Endothelial cell of umbilical vein (primary cell): ENCODE data around the gene PIM1.

Source experiments
- CTCF ChIP-seq, 2 donors: IDR thresholded peaks; 1 replicate in 1 of 2; 2 replicates in 1 of 2; pipeline ENCODE4 v1.5.1; 2011; ENCODE audit warnings: low read length in 2 of 2, mild to moderate bottlenecking in 2 of 2, moderate library complexity in 2 of 2, control low read depth in 1 of 2, inconsistent platforms in 1 of 2, low read depth in 1 of 2; ENCODE audit not compliant: insufficient read depth in 1 of 2; ENCODE audit errors: extremely low read depth in 1 of 2
- GATA2 ChIP-seq: IDR thresholded peaks from 2 replicates; pipeline ENCODE4 v1.7.0; 2011; ENCODE audit warnings: low read depth, mild to moderate bottlenecking, moderate library complexity, mixed read lengths, low read length; ENCODE audit not compliant: insufficient read length, insufficient read depth
- MYC ChIP-seq: IDR thresholded peaks from one replicate; pipeline ENCODE4 v1.6.1; 2011; ENCODE audit warnings: mild to moderate bottlenecking, low read depth, low read length
- POLR2AphosphoS5 ChIP-seq: IDR thresholded peaks from 2 replicates; pipeline ENCODE4 v1.6.1; 2012; ENCODE audit warnings: low read depth, mild to moderate bottlenecking, control low read depth, low read length, moderate library complexity; ENCODE audit not compliant: insufficient read depth

GRCh38 chr6:37145443-37145842, 24.5 kb upstream of the PIM1 start:
- TF ChIP-seq CTCF (IDR thresholded peaks at IDR 0.05; ENCODE audit: extremely low read depth in 1 of 2, insufficient read depth in 1 of 2, low read depth in 1 of 2, low read length in 2 of 2) (no peak), POLR2AphosphoS5 (no peak), MYC (no peak), GATA2 (no peak)
